ENCODE data around the gene AGO3. TPM values are rescaled to one million over a fixed set of nuclear protein-coding genes. Genes with fewer than 3 reads are reported as not detected.

AGO3 gene
- total RNA-seq, 1 experiment from 2014 or later: 29.7 TPM

- DNase-seq (ENCODE audit: low spot score): no peak
Observed at GRCh38 chr1:36081926-36082485, 151.1 kb downstream of the AGO3 start.

GRCh38 chr1:36083219-36083618 is 152.3 kb downstream of the AGO3 start:
- no peak for DNase-seq (ENCODE audit: low spot score)

- no peak for DNase-seq (ENCODE audit: low spot score)
Observed at GRCh38 chr1:36083635-36084496, 153.0 kb downstream of the AGO3 start, which contains the start of gene TEKT2. Gene TEKT2, plus strand, starts transcription at chr1:36084094. Its CDS starts 828 bp downstream, at chr1:36084922.

GRCh38 chr1:36084497-36085115 is 153.7 kb downstream of the AGO3 start:
- DNase-seq (ENCODE audit: low spot score): no peak

- DNase-seq (ENCODE audit: low spot score): no peak
Observed at GRCh38 chr1:36085126-36085525, 154.2 kb downstream of the AGO3 start.

- DNase-seq (ENCODE audit: low spot score): no peak
Observed at GRCh38 chr1:36085686-36086526, 155.0 kb downstream of the AGO3 start.

GRCh38 chr1:36086529-36087232 is 155.8 kb downstream of the AGO3 start:
- DNase-seq (ENCODE audit: low spot score): no peak

- DNase-seq (ENCODE audit: low spot score): peak; percentile 18
Observed at GRCh38 chr1:36087233-36088123, 156.6 kb downstream of the AGO3 start.

GRCh38 chr1:36088265-36088576 is 157.3 kb downstream of the AGO3 start:
- DNase-seq (ENCODE audit: low spot score): no peak

- peak; percentile 86 for DNase-seq (ENCODE audit: low spot score)
Observed at GRCh38 chr1:36088577-36089392, 157.9 kb downstream of the AGO3 start, which contains the start of gene ADPRS. Gene ADPRS, plus strand, starts transcription at chr1:36088892. Its CDS starts 13 bp downstream, at chr1:36088905.

- DNase-seq (ENCODE audit: low spot score): peak; percentile 46
Observed at GRCh38 chr1:36089393-36090121, 158.7 kb downstream of the AGO3 start.

- DNase-seq (ENCODE audit: low spot score): no peak
Observed at GRCh38 chr1:36091141-36091540, 160.2 kb downstream of the AGO3 start.

- no peak for DNase-seq (ENCODE audit: low spot score)
Observed at GRCh38 chr1:36091698-36092097, 160.8 kb downstream of the AGO3 start.

GRCh38 chr1:36092166-36092797 is 161.4 kb downstream of the AGO3 start:
- DNase-seq (ENCODE audit: low spot score): no peak

GRCh38 chr1:36092798-36093185 is 161.9 kb downstream of the AGO3 start:
- DNase-seq (ENCODE audit: low spot score): no peak

- DNase-seq (ENCODE audit: low spot score): no peak
Observed at GRCh38 chr1:36093226-36093625, 162.3 kb downstream of the AGO3 start.

GRCh38 chr1:36093929-36094328 is 163.0 kb downstream of the AGO3 start:
- no peak for DNase-seq (ENCODE audit: low spot score)

- DNase-seq (ENCODE audit: low spot score): no peak
Observed at GRCh38 chr1:36094621-36095061, 163.7 kb downstream of the AGO3 start.

All from HT-29 (cell line).